NCI-H2227 (cell line): Measurements from ENCODE around the gene PTTG1.

Experiments used
- DNase-seq: peaks from one replicate; lab custom pipeline; 2025; ENCODE audit not compliant: unreplicated experiment; lab: John Stamatoyannopoulos, UW

Gene PTTG1

GRCh38 chr5:160421625-160422258 is at the start of gene PTTG1:
TSS of gene PTTG1 (plus strand) at chr5:160421855. CDS start at chr5:160422313, 458 bp downstream.
- DNase-seq: peak; percentile 97

GRCh38 chr5:160375166-160375565 is 46.5 kb upstream of the PTTG1 start:
- no peak for DNase-seq

- no peak for DNase-seq
Measured at GRCh38 chr5:160375701-160376100, 46.0 kb upstream of the PTTG1 start.

- DNase-seq: no peak
Measured at GRCh38 chr5:160376416-160376815, 45.2 kb upstream of the PTTG1 start.

GRCh38 chr5:160377651-160378050 is 44.0 kb upstream of the PTTG1 start:
- DNase-seq: no peak

- no peak for DNase-seq
Measured at GRCh38 chr5:160378330-160378729, 43.3 kb upstream of the PTTG1 start.

GRCh38 chr5:160379511-160379910 is 42.1 kb upstream of the PTTG1 start:
- no peak for DNase-seq

- DNase-seq: no peak
Measured at GRCh38 chr5:160380041-160380440, 41.6 kb upstream of the PTTG1 start.

GRCh38 chr5:160382346-160382745 is 39.3 kb upstream of the PTTG1 start:
- no peak for DNase-seq

- no peak for DNase-seq
Measured at GRCh38 chr5:160384681-160385080, 37.0 kb upstream of the PTTG1 start.

- DNase-seq: no peak
Measured at GRCh38 chr5:160385496-160385895, 36.2 kb upstream of the PTTG1 start.

GRCh38 chr5:160387445-160387844 is 34.2 kb upstream of the PTTG1 start:
- DNase-seq: peak; percentile 8

- peak; percentile 17 for DNase-seq
Measured at GRCh38 chr5:160390787-160391696, 30.6 kb upstream of the PTTG1 start.

- no peak for DNase-seq
Measured at GRCh38 chr5:160395111-160395510, 26.5 kb upstream of the PTTG1 start.

GRCh38 chr5:160397492-160397891 is 24.2 kb upstream of the PTTG1 start:
- DNase-seq: no peak

GRCh38 chr5:160398806-160399205 is 22.8 kb upstream of the PTTG1 start:
- no peak for DNase-seq

GRCh38 chr5:160399402-160400353 is 22.0 kb upstream of the PTTG1 start, which contains the start of gene FAM200C:
TSS of gene FAM200C (minus strand) at chr5:160400054. CDS start at chr5:160395490, 4,564 bp downstream.
- peak; percentile 92 for DNase-seq

GRCh38 chr5:160418561-160419457 is 2.8 kb upstream of the PTTG1 start, which contains the start of gene SLU7:
TSS of gene SLU7 (minus strand) at chr5:160419081. CDS start at chr5:160415294, 3,787 bp downstream.
- peak; percentile 92 for DNase-seq

GRCh38 chr5:160419458-160420330 is 2.0 kb upstream of the PTTG1 start:
- peak; percentile 15 for DNase-seq
